Measurements from ENCODE around the gene F2RL2. TPM values are rescaled to one million over a fixed set of nuclear protein-coding genes. Genes with fewer than 3 reads are reported as not detected.

Gene F2RL2
- total RNA-seq, 5 donors from 2014 or later (not counting 1 experiment from before 2014, with no cell fraction given), result 0.09 TPM; not detected in 4

DNA sequence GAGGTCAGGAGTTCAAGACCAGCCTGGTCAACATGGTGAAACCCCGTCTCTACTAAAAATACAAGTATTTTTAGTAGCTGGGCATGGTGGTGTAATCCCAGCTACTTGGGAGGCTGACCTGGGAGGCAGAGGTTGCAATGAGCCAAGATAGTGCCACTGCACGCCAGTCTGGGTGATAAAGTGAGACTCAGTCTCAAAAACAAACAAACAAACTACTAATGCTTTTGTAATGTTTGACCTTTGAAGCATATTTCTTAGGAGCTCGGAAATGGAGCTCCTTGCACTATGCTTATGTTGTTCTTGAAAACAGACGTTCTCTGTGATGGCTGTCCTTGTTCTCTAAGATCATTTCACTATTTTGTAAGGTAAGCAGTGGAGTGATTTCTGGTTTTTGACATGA is 6.0 kb downstream of the F2RL2 start:
- ChIA-PET CTCF (interaction anchor here in 1 of 2 donors (0.8 kb wide), 1 partner anchor 40 kb away, joined by 3 read pairs; no protein-coding TSS in a partner anchor), POLR2A (interaction anchor here in 1 of 2 donors (0.6 kb wide), 1 partner anchor 17 kb away, joined by 3 read pairs; no protein-coding TSS in a partner anchor)

DNA sequence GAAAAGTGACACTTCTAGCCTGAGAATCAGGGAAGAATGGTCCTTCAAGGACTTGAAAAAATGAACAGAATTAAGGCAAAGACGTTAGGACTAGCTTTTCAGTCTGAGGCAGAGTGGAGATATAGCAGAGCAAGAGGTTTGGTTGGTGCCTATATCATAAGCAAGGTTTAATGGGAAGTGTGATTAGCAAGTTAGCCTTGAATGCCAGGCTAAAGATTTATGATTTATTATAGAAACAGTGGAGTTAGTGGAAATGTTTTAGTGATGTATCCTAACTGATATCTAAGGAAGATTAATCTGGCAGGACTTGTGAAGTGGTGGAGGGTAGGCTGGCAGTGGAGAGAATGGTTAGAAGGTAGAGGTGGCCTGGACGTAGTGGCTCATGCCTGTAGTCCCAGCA is 7.0 kb downstream of the F2RL2 start:
- no peak overlapping the region for H3K4me3 ChIP-seq (ENCODE audit: control insufficient read depth in 1 of 2, extremely low read depth in 1 of 2, low read length in 1 of 2)
- 85% methylated on average over 1 of the region's 2 CpGs for WGBS (ENCODE audit: insufficient coverage)
- H3K9me3 ChIP-seq, result no peaks in the 10 kb centered on the region
- peak overlapping the region in 1 of 2 donors; percentile 54 for H3K27ac Mint-ChIP-seq
- no peak overlapping the region for H3K27ac ChIP-seq (ENCODE audit: low read length)
- H3K4me1 Mint-ChIP-seq, result peaks cover 0 to 9% (median 0%) of the 10 kb centered on the region in 3 donors
- H3K36me3 Mint-ChIP-seq, result peaks cover 59% of the 10 kb centered on the region
- POLR2A ChIA-PET, result interaction anchor here in 1 of 2 donors (0.6 kb wide), 1 partner anchor 229 kb away, joined by 4 read pairs; no protein-coding TSS in a partner anchor
- H3K27me3 Mint-ChIP-seq, result no peaks in the 10 kb centered on the region
- H3K4me3 Mint-ChIP-seq, result no peak overlapping the region
- ATAC-seq (replicated peaks in 1 of 4), result no peak
- CTCF ChIA-PET, result interaction anchor here (0.8 to 1.2 kb wide), 3 partner anchors 17 to 158 kb away, joined by 3 to 4 read pairs (median 3); no protein-coding TSS in a partner anchor
- peaks cover 0 to 62% of the 10 kb centered on the region in 2 donors for H3K36me3 ChIP-seq (ENCODE audit: control insufficient read depth in 2 of 2, extremely low read depth in 1 of 2, insufficient read depth in 1 of 2, low read length in 1 of 2)
- no peak for DNase-seq
- no peaks in the 10 kb centered on the region for H3K27me3 ChIP-seq (replicated peaks in 1 of 2; ENCODE audit: control insufficient read depth in 2 of 2, extremely low read depth in 1 of 2, insufficient read depth in 2 of 2, low read length in 1 of 2)
- H3K9me3 Mint-ChIP-seq, result no peaks in the 10 kb centered on the region
- H3K4me1 ChIP-seq (ENCODE audit: control insufficient read depth in 1 of 2, extremely low read depth in 1 of 2, insufficient read depth in 2 of 2, low read length in 2 of 2), result no peaks in the 10 kb centered on the region

More for the DNA sequence above, 6.0 kb downstream of the F2RL2 start:
- H3K4me1 ChIP-seq (ENCODE audit: control insufficient read depth in 1 of 2, extremely low read depth in 1 of 2, insufficient read depth in 2 of 2, low read length in 2 of 2), result no peaks in the 10 kb centered on the region
- Mint-ChIP-seq H3K27me3 (no peaks in the 10 kb centered on the region), H3K27ac (no peak overlapping the region), H3K4me1 (peaks cover 0 to 14% (median 0%) of the 10 kb centered on the region in 3 donors), H3K36me3 (peaks cover 57% of the 10 kb centered on the region), H3K9me3 (no peaks in the 10 kb centered on the region), H3K4me3 (no peak overlapping the region)
- 100% methylated on average over 1 of the region's 4 CpGs for WGBS (ENCODE audit: insufficient coverage)
- H3K27me3 ChIP-seq (replicated peaks in 1 of 2; ENCODE audit: control insufficient read depth in 2 of 2, extremely low read depth in 1 of 2, insufficient read depth in 2 of 2, low read length in 1 of 2), result no peaks in the 10 kb centered on the region
- no peak overlapping the region for H3K27ac ChIP-seq (ENCODE audit: low read length)
- ATAC-seq (replicated peaks in 1 of 4), result no peak
- no peaks in the 10 kb centered on the region for H3K9me3 ChIP-seq
- no peak overlapping the region for H3K4me3 ChIP-seq (ENCODE audit: control insufficient read depth in 1 of 2, extremely low read depth in 1 of 2, low read length in 1 of 2)
- no peak for DNase-seq
- H3K36me3 ChIP-seq (ENCODE audit: control insufficient read depth in 2 of 2, extremely low read depth in 1 of 2, insufficient read depth in 1 of 2, low read length in 1 of 2), result peaks cover 0 to 55% of the 10 kb centered on the region in 2 donors

DNA sequence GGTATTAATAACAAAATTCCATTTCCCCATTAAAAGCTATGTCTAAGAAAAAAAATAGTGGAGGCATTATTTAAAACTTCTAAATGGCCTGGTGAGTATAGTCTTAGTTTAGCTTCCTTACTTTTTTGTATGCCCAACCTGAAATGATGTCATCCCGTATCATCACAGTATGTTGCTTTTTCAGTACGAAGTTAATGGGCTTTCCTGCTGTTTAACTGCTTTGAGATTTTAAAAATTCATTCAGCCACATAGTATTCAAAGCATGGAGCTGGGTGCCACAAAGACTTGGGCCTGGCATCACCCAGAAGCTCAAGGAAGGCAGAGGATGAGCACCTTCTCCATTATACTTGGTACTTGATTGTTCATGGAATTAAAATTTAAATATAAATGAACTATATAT is 7.4 kb downstream of the F2RL2 start:
- POLR2A ChIA-PET, result interaction anchor here in 1 of 2 donors (0.6 kb wide), 1 partner anchor 230 kb away, joined by 4 read pairs; no protein-coding TSS in a partner anchor

DNA sequence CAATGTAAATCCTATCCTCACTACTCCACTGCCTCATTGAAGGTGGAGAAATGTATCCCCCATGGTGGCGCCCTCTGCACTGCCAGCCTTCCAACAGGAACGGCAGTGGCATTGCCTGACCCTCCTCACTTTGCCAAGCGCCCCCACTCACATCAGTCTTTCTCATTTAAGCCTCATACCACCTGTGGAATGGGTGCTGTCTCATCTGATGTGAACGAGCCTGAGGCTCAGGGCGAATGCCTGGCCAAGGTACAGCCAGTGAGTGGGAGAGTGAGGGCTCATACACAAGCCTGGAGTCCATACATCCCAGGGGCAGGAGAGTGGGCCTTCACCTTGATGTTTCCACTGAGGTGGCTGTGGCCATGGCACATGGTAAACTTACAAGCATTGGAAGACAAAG is 10.3 kb downstream of the F2RL2 start:
- Histone ChIP-seq H3K27me3 (replicated peaks in 1 of 2; ENCODE audit: control insufficient read depth in 2 of 2, extremely low read depth in 1 of 2, insufficient read depth in 2 of 2, low read length in 1 of 2) (no peaks in the 10 kb centered on the region), H3K9me3 (no peaks in the 10 kb centered on the region), H3K4me3 (ENCODE audit: control insufficient read depth in 1 of 2, extremely low read depth in 1 of 2, low read length in 1 of 2) (no peak overlapping the region), H3K4me1 (ENCODE audit: control insufficient read depth in 1 of 2, extremely low read depth in 1 of 2, insufficient read depth in 2 of 2, low read length in 2 of 2) (no peaks in the 10 kb centered on the region), H3K36me3 (ENCODE audit: control insufficient read depth in 2 of 2, extremely low read depth in 1 of 2, insufficient read depth in 1 of 2, low read length in 1 of 2) (peaks cover 0 to 61% of the 10 kb centered on the region in 2 donors), H3K27ac (ENCODE audit: low read length) (no peak overlapping the region)
- no peak overlapping the region for H3K4me3 Mint-ChIP-seq
- ChIA-PET POLR2A (no interaction called here), CTCF (no interaction called here)
- 91% methylated on average over 4 of the region's 5 CpGs for WGBS (ENCODE audit: insufficient coverage)
- H3K27ac Mint-ChIP-seq, result no peak overlapping the region
- ATAC-seq (replicated peaks in 1 of 4) (no peak), DNase-seq (no peak)
- H3K4me1 Mint-ChIP-seq, result peaks cover 3 to 14% (median 6%) of the 10 kb centered on the region in 3 donors
- H3K36me3 Mint-ChIP-seq, result peaks cover 54% of the 10 kb centered on the region
- H3K9me3 Mint-ChIP-seq, result no peaks in the 10 kb centered on the region
- H3K27me3 Mint-ChIP-seq, result no peaks in the 10 kb centered on the region

More for the DNA sequence above, 7.4 kb downstream of the F2RL2 start:
- H3K36me3 Mint-ChIP-seq, result peaks cover 59% of the 10 kb centered on the region
- H3K27me3 ChIP-seq (replicated peaks in 1 of 2; ENCODE audit: control insufficient read depth in 2 of 2, extremely low read depth in 1 of 2, insufficient read depth in 2 of 2, low read length in 1 of 2), result no peaks in the 10 kb centered on the region
- H3K27ac Mint-ChIP-seq, result no peak overlapping the region
- H3K27ac ChIP-seq (ENCODE audit: low read length), result no peak overlapping the region
- H3K4me1 Mint-ChIP-seq, result peaks cover 0 to 9% (median 0%) of the 10 kb centered on the region in 3 donors
- no peaks in the 10 kb centered on the region for H3K27me3 Mint-ChIP-seq
- 100% methylated on average over 2 of the region's 2 CpGs for WGBS (ENCODE audit: insufficient coverage)
- no peaks in the 10 kb centered on the region for H3K9me3 ChIP-seq
- ATAC-seq (replicated peaks in 1 of 4), result no peak
- H3K9me3 Mint-ChIP-seq, result no peaks in the 10 kb centered on the region
- H3K36me3 ChIP-seq (ENCODE audit: control insufficient read depth in 2 of 2, extremely low read depth in 1 of 2, insufficient read depth in 1 of 2, low read length in 1 of 2), result peaks cover 0 to 64% of the 10 kb centered on the region in 2 donors
- DNase-seq, result no peak
- no peak overlapping the region for H3K4me3 ChIP-seq (ENCODE audit: control insufficient read depth in 1 of 2, extremely low read depth in 1 of 2, low read length in 1 of 2)
- CTCF ChIA-PET, result interaction anchor here (0.8 to 1.2 kb wide), 3 partner anchors 17 to 159 kb away, joined by 3 to 4 read pairs (median 3); no protein-coding TSS in a partner anchor
- no peaks in the 10 kb centered on the region for H3K4me1 ChIP-seq (ENCODE audit: control insufficient read depth in 1 of 2, extremely low read depth in 1 of 2, insufficient read depth in 2 of 2, low read length in 2 of 2)
- H3K4me3 Mint-ChIP-seq, result no peak overlapping the region

DNA sequence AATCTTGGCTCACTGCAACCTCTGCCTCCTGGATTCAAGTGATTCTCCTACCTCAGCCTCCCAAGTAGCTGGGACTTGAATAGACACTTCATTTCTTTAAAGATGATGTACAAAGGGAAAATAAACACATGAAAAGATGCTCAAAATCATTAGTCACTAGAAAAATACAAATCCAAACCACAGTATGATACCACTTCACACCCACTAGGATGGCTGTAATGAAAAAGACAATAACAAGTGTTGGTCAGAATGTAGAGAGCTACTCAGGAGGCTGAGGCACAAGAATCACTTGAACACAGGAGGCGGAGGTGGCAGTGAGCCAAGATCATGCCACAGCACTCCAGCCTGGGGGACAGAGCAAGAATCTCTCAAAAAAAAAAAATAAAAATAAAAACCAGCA is 13.0 kb downstream of the F2RL2 start:
- H3K9me3 ChIP-seq, result no peaks in the 10 kb centered on the region
- no peak for ATAC-seq (replicated peaks in 1 of 4)
- H3K27ac ChIP-seq (ENCODE audit: low read length), result no peak overlapping the region
- no peak overlapping the region for H3K27ac Mint-ChIP-seq
- no peak for DNase-seq
- peaks cover 6 to 33% (median 10%) of the 10 kb centered on the region in 3 donors for H3K4me1 Mint-ChIP-seq
- peaks cover 0 to 67% of the 10 kb centered on the region in 2 donors for H3K36me3 ChIP-seq (ENCODE audit: control insufficient read depth in 2 of 2, extremely low read depth in 1 of 2, insufficient read depth in 1 of 2, low read length in 1 of 2)
- ChIA-PET CTCF (interaction anchor here in 1 of 2 donors (0.5 to 1.8 kb wide), 3 partner anchors 11 to 101 kb away, joined by 3 to 8 read pairs (median 5); no protein-coding TSS in a partner anchor), POLR2A (interaction anchor here in 1 of 2 donors (0.6 kb wide), 1 partner anchor 164 kb away, joined by 5 read pairs; no protein-coding TSS in a partner anchor)
- no peaks in the 10 kb centered on the region for H3K27me3 ChIP-seq (replicated peaks in 1 of 2; ENCODE audit: control insufficient read depth in 2 of 2, extremely low read depth in 1 of 2, insufficient read depth in 2 of 2, low read length in 1 of 2)
- H3K9me3 Mint-ChIP-seq, result no peaks in the 10 kb centered on the region
- WGBS (ENCODE audit: insufficient coverage), result no CpG with 5 or more reads among the region's 1 CpG
- no peak overlapping the region for H3K4me3 ChIP-seq (ENCODE audit: control insufficient read depth in 1 of 2, extremely low read depth in 1 of 2, low read length in 1 of 2)
- H3K36me3 Mint-ChIP-seq, result peaks cover 56% of the 10 kb centered on the region
- no peaks in the 10 kb centered on the region for H3K27me3 Mint-ChIP-seq
- no peaks in the 10 kb centered on the region for H3K4me1 ChIP-seq (ENCODE audit: control insufficient read depth in 1 of 2, extremely low read depth in 1 of 2, insufficient read depth in 2 of 2, low read length in 2 of 2)
- H3K4me3 Mint-ChIP-seq, result no peak overlapping the region

DNA sequence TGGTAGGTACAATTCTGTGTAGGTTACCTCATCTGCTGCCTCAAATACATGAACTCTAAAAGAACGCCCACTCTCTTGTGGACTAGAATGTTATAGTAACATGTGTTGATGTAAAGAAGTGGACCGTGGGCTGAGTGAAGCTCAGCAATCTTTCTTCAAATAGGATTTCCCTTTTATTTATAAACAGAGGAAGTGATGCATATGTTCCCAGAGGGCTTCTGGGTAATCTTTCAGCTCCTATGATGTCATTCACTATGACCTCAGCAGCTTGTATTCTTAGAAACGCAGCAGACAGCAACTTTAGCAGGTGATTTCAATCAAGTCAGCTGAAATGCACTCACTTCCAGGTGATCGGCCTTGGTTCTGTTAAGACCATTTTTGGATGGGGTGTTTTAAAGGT is 14.4 kb downstream of the F2RL2 start:
- Mint-ChIP-seq H3K4me3 (no peak overlapping the region), H3K27me3 (no peaks in the 10 kb centered on the region), H3K9me3 (no peaks in the 10 kb centered on the region), H3K4me1 (peaks cover 6 to 33% (median 12%) of the 10 kb centered on the region in 3 donors), H3K36me3 (peaks cover 68% of the 10 kb centered on the region), H3K27ac (no peak overlapping the region)
- POLR2A ChIA-PET, result interaction anchor here in 1 of 2 donors (0.7 kb wide), 1 partner anchor 17 kb away, joined by 4 read pairs; no protein-coding TSS in a partner anchor
- peak in 2 of 4 experiments; percentile 12 to 54 for ATAC-seq (replicated peaks in 1 of 4)
- Histone ChIP-seq H3K36me3 (ENCODE audit: control insufficient read depth in 2 of 2, extremely low read depth in 1 of 2, insufficient read depth in 1 of 2, low read length in 1 of 2) (peaks cover 0 to 61% of the 10 kb centered on the region in 2 donors), H3K4me3 (ENCODE audit: control insufficient read depth in 1 of 2, extremely low read depth in 1 of 2, low read length in 1 of 2) (no peak overlapping the region), H3K4me1 (ENCODE audit: control insufficient read depth in 1 of 2, extremely low read depth in 1 of 2, insufficient read depth in 2 of 2, low read length in 2 of 2) (no peaks in the 10 kb centered on the region), H3K27ac (ENCODE audit: low read length) (no peak overlapping the region), H3K9me3 (no peaks in the 10 kb centered on the region), H3K27me3 (replicated peaks in 1 of 2; ENCODE audit: control insufficient read depth in 2 of 2, extremely low read depth in 1 of 2, insufficient read depth in 2 of 2, low read length in 1 of 2) (no peaks in the 10 kb centered on the region)
- CTCF ChIA-PET, result interaction anchor here in 1 of 2 donors (0.6 to 4.3 kb wide), 6 partner anchors 9 to 1864 kb away, joined by 4 to 20 read pairs (median 7); no protein-coding TSS in a partner anchor
- WGBS (ENCODE audit: insufficient coverage), result no CpG with 5 or more reads among the region's 4 CpGs
- peak in 5 of 35 experiments; percentile 2 to 34 (median 10) for DNase-seq

Data from T-cell (primary cell).